A673 (cell line): Measurements from ENCODE around the gene STK32A. TPM values are rescaled to one million over a fixed set of nuclear protein-coding genes. Genes with fewer than 3 reads are reported as not detected.
A peak's percentile ranks its signal among the peaks of the same experiment; 100 is the strongest.

Experiments
- BruUV-seq: library from RNA; stranded (reverse); fragments of 400-500 nt; replicated peaks from 2 replicates; lab custom pipeline; 2021; lab: Mats Ljungman, UMichigan
- CTCF ChIA-PET: fragments of 300-600 bp; sonication (Branson Sonifier 250); formaldehyde crosslinking; loops from one replicate; lab custom pipeline; 2022; ENCODE audit warnings: antibody characterized with exemption; lab: Charles Lee
- POLR2A ChIA-PET: fragments of 300-600 bp; sonication (Branson Sonifier 250); formaldehyde crosslinking; loops from one replicate; lab custom pipeline; 2022; ENCODE audit warnings: antibody characterized with exemption; ENCODE audit not compliant: low non-redundant PET; lab: Charles Lee
- DNase-seq: peaks from one replicate; pipeline ENCODE4 v3.0.0-alpha.2; 2015; ENCODE audit warnings: low spot score
- H3K27ac ChIP-seq: fragments of 200-600 bp; sonication (generic); 2 replicates; pipeline ENCODE4 v1.5.1; 2016; ENCODE audit warnings: mixed run types, low read depth, mild to moderate bottlenecking, mixed read lengths, antibody characterized with exemption, low read length; ENCODE audit not compliant: poor library complexity, severe bottlenecking
- H3K27me3 ChIP-seq: fragments of 200-600 bp; sonication (generic); replicated peaks from 2 replicates; pipeline ENCODE4 v1.6.1; 2017; ENCODE audit warnings: mixed run types, low read depth, mild to moderate bottlenecking, mixed read lengths, antibody characterized with exemption, low read length; ENCODE audit not compliant: insufficient read depth, poor library complexity
- H3K36me3 ChIP-seq: fragments of 200-600 bp; sonication (generic); 2 replicates; pipeline ENCODE4 v1.6.1; 2016; ENCODE audit warnings: mixed run types, mild to moderate bottlenecking, mixed read lengths, antibody characterized with exemption, low read length; ENCODE audit not compliant: insufficient read depth, poor library complexity, severe bottlenecking
- H3K4me1 ChIP-seq: fragments of 200-600 bp; sonication (generic); 2 replicates; pipeline ENCODE4 v1.6.1; 2017; ENCODE audit warnings: mixed run types, mild to moderate bottlenecking, mixed read lengths, antibody characterized with exemption, low read length; ENCODE audit not compliant: insufficient read depth, poor library complexity, severe bottlenecking
- H3K4me3 ChIP-seq: fragments of 200-600 bp; sonication (generic); 2 replicates; pipeline ENCODE4 v1.5.1; 2016; ENCODE audit warnings: low read depth, mixed run types, mild to moderate bottlenecking, mixed read lengths, low read length; ENCODE audit not compliant: poor library complexity, severe bottlenecking
- H3K9me3 ChIP-seq: fragments of 200-600 bp; sonication (generic); 2 replicates; pipeline ENCODE4 v1.6.1; 2016; ENCODE audit warnings: mixed run types, low read depth, mild to moderate bottlenecking, mixed read lengths, antibody characterized with exemption, low read length; ENCODE audit not compliant: poor library complexity, severe bottlenecking
- EZH2 ChIP-seq: fragments of 200-600 bp; sonication (generic); IDR thresholded peaks from 2 replicates; pipeline ENCODE4 v1.6.1; 2017; ENCODE audit warnings: borderline replicate concordance, low read depth, mild to moderate bottlenecking, mixed read lengths, antibody characterized with exemption, low read length; ENCODE audit not compliant: poor library complexity, severe bottlenecking
- intact Hi-C: fragments of 100-400 bp; cut with micrococcal nuclease; formaldehyde crosslinking; loops from one replicate; pipeline ENCODE4 v1.10.0; 2022; ENCODE audit not compliant: unreplicated experiment
- total RNA-seq: library from RNA; stranded (reverse); gene quantifications from 2 replicates; pipeline ENCODE4 v1.2.3, GENCODE V29; 2021
- TF ChIP-seq, protein P1 (sequence below): fragments of 300-800, 200-600 bp; sonication (generic); conservative IDR thresholded peaks from 2 replicates; pipeline ENCODE4 v1.5.1; 2017; ENCODE audit warnings: low read depth, mild to moderate bottlenecking, antibody characterized with exemption, low read length, moderate library complexity, mixed read lengths

STK32A gene
- total RNA-seq, 1 experiment from 2014 or later, result not detected

DNA sequence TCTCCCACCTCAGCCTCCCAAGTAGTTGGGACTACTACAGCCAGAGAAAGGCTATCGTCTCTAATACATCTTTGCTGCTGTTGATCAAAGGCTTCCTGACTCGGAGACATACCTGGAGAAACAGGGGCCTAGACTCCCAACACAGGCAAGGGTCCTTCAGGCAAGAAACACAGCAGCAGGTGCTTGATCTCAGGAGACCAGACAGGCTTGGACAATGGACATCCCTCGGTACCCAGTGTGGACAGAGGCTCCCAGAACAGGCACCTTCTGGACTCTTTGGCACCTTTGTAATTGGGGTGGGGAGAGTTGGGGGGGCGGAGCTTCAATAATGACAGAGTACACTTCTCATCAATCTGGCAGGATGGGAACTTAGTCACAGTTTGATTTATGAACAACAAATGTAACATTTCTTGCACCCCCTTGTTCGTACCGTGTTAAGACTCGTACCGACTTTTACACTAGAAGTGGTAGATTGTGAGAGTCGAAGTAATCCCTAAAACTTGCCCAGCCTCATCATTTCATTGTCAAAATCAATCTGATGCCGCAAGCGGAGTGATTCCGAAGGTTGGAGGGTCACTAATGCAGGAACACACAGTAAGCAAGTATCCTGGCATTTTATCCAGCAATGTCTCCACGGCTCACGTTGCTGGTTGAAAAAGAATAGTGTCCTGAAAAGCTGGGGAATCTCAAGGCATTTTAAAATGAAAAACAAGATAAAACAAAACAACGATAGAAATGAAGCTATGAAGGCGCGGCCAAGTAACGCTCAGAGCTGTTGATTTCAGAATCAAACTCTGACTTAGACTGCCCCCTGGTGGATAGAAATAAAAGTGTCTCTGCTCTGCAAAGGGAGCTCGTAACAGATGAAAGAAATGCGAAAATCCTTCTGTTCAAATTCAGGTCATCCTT is 46.4 kb upstream of the STK32A start:
- DNase-seq, result peak; percentile 76
- POLR2A ChIA-PET, result interaction anchor here (0.6 kb wide), 1 partner anchor 8 kb away, joined by 3 read pairs; no protein-coding TSS in a partner anchor
- H3K36me3 ChIP-seq, result no peaks in the 10 kb centered on the region
- H3K4me3 ChIP-seq, result no peak overlapping the region
- no peaks in the 10 kb centered on the region for H3K4me1 ChIP-seq
- no TSS peak for BruUV-seq
- H3K27ac ChIP-seq, result no peak overlapping the region
- TF ChIP-seq, protein P1, sequence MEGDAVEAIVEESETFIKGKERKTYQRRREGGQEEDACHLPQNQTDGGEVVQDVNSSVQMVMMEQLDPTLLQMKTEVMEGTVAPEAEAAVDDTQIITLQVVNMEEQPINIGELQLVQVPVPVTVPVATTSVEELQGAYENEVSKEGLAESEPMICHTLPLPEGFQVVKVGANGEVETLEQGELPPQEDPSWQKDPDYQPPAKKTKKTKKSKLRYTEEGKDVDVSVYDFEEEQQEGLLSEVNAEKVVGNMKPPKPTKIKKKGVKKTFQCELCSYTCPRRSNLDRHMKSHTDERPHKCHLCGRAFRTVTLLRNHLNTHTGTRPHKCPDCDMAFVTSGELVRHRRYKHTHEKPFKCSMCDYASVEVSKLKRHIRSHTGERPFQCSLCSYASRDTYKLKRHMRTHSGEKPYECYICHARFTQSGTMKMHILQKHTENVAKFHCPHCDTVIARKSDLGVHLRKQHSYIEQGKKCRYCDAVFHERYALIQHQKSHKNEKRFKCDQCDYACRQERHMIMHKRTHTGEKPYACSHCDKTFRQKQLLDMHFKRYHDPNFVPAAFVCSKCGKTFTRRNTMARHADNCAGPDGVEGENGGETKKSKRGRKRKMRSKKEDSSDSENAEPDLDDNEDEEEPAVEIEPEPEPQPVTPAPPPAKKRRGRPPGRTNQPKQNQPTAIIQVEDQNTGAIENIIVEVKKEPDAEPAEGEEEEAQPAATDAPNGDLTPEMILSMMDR, result peak; percentile 90
- TF ChIP-seq EZH2, result no peak
- no peaks in the 10 kb centered on the region for H3K9me3 ChIP-seq
- CTCF ChIA-PET, result interaction anchor here (0.5 to 1.7 kb wide), 23 partner anchors 13 to 852 kb away, joined by 3 to 30 read pairs (median 3); no protein-coding TSS in a partner anchor
- peaks cover 24% of the 10 kb centered on the region for H3K27me3 ChIP-seq
- intact Hi-C loops, result loop anchor here (2.0 kb wide), 2 partner anchors 90 to 656 kb away; no protein-coding TSS in a partner anchor

DNA sequence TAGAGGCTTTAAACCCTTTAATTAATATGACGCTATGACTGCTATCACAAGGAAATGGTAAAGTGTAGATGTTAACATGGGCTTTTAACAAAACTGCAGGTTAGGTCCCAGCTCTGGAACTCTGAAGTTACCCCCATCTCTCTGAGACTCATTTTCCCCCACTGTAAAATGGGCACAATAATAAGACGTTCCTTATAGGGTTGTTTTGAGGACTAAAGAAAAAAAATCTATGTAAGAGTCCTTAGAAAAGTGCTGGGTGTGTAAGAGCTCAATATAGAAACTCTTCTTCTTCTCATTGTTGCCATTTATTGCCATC is 45.8 kb upstream of the STK32A start:
- POLR2A ChIA-PET, result interaction anchor here (0.6 kb wide), 1 partner anchor 8 kb away, joined by 3 read pairs; no protein-coding TSS in a partner anchor
- intact Hi-C loops, result loop anchor here (2.0 kb wide), 2 partner anchors 90 to 656 kb away; no protein-coding TSS in a partner anchor
- no peak overlapping the region for H3K27ac ChIP-seq
- CTCF ChIA-PET, result interaction anchor here (0.6 to 1.7 kb wide), 19 partner anchors 12 to 851 kb away, joined by 3 to 30 read pairs (median 3); no protein-coding TSS in a partner anchor
- H3K9me3 ChIP-seq, result no peaks in the 10 kb centered on the region
- TF ChIP-seq, protein P1, result no peak
- no peak for TF ChIP-seq EZH2
- no peak overlapping the region for H3K4me3 ChIP-seq
- no TSS peak for BruUV-seq
- H3K27me3 ChIP-seq, result peaks cover 26% of the 10 kb centered on the region
- DNase-seq, result no peak
- no peaks in the 10 kb centered on the region for H3K4me1 ChIP-seq
- H3K36me3 ChIP-seq, result no peaks in the 10 kb centered on the region

DNA sequence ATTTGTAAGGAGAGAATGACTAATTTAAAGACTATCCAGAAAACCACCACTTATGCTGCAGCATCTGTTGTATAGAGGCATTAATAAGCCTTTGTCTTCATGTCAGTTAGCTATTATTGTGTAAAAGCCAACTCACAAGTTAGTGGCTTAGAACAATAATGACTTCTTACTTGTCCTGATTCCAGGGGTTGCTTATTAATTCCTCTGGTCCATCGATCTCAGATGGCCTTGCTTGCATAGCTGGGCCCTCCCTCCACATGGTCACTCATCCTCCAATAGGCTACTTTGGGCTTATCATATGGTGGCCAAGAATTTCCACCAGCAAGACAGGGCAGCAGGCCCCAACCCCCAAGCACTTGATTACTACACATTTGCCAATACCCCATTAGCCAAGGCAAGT is 44.5 kb upstream of the STK32A start:
- no TSS peak for BruUV-seq
- DNase-seq, result no peak
- ChIA-PET CTCF (interaction anchor here (0.7 kb wide), 1 partner anchor 263 kb away, joined by 3 read pairs; no protein-coding TSS in a partner anchor), POLR2A (no interaction called here)
- TF ChIP-seq, protein P1, result no peak
- TF ChIP-seq EZH2, result no peak
- no peak overlapping the region for H3K27ac ChIP-seq
- H3K36me3 ChIP-seq, result no peaks in the 10 kb centered on the region
- peaks cover 30% of the 10 kb centered on the region for H3K27me3 ChIP-seq
- H3K4me3 ChIP-seq, result no peak overlapping the region
- no peaks in the 10 kb centered on the region for H3K9me3 ChIP-seq
- H3K4me1 ChIP-seq, result no peaks in the 10 kb centered on the region
- intact Hi-C loops, result loop anchor here (5.0 kb wide), 1 partner anchor 223 kb away; no protein-coding TSS in a partner anchor
